ENCODE results near the gene CAMK1D.

The CAMK1D gene

DNA sequence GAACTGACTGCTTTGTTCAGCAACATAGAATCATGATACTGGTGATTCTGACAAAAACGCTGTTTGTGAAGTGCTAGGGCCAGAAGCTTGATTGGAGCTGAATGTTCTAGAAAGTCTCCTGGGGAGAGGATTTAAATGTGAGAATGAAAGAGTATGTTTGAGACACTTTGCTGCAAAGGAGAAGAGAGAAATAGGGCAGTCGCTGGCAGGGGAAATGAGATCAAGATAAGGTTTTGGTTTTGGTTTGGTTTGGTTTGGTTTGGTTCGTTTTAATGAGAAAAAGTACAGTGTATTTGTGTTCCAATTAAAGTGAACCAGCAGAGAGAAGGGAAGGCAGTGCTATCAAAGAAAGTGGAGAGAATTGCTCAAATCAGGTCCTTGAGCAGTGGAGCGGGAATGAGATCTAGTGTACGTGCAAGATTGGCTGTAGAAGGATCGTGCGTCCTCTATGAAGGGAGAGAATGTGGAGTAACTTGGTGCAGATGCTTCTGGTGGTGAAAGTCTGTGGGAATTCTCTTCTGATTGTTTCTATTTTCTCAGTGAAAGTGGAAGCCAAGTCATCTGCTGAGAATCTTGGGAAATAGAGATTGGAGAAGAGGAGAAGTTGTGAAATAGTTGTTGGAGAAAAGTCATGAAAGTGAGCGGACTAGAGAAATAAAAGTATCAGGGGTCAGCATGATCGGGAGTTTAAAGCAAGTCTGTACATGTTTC lies 381.6 kb downstream of the CAMK1D start:
- ChIA-PET POLR2A (no interaction called here), CTCF (interaction anchor here (0.7 to 1.3 kb wide), 3 partner anchors 51 to 352 kb away, joined by 3 to 5 read pairs (median 3); no protein-coding TSS in a partner anchor)
- no peak overlapping the region for H3K27ac ChIP-seq (ENCODE audit: extremely low read depth, low read depth, low read length)
- no peaks in the 10 kb centered on the region for H3K4me1 ChIP-seq (ENCODE audit: control insufficient read depth, insufficient read depth, low read length)
- no peaks in the 10 kb centered on the region for H3K36me3 ChIP-seq (ENCODE audit: control insufficient read depth in 2 of 2, insufficient read depth in 1 of 2, low read length in 2 of 2)
- TF ChIP-seq ZBTB21 (tag by site-specific recombination; IDR thresholded peaks at IDR 0.05): no peak
- TF ChIP-seq PRDM1 (tag by site-specific recombination; IDR thresholded peaks at IDR 0.05): peak; percentile 79
- TF ChIP-seq ZFP69B (tag by site-specific recombination; IDR thresholded peaks at IDR 0.05): no peak
- no peaks in the 10 kb centered on the region for H3K9me3 ChIP-seq (ENCODE audit: control insufficient read depth, insufficient read depth, low read depth, low read length)
- no peak overlapping the region for H3K4me3 ChIP-seq (ENCODE audit: low read depth, low read length)

DNA sequence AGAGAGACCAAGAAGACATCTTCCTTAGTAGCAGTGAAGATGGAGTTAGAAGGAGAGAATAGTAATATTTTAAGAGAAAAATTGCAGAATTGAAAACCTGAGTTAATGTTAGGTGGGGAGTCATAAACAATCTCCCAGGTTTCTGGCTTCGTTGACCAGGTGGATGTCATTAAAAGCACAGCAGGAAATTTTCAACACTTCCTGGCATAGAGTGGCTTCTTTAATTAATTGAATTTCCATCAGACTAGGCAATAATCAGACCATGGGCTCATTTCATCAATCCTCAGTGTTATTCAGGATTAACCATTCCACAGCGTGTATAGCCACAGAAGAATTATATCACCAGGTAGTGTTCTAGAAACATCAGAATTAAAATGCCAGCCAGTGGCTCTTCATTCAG lies 383.9 kb downstream of the CAMK1D start:
- ChIA-PET CTCF (no interaction called here), POLR2A (no interaction called here)
- TF ChIP-seq ZNF555 (tag by site-specific recombination; conservative IDR thresholded peaks at IDR 0.05): no peak
- TF ChIP-seq, protein P1, sequence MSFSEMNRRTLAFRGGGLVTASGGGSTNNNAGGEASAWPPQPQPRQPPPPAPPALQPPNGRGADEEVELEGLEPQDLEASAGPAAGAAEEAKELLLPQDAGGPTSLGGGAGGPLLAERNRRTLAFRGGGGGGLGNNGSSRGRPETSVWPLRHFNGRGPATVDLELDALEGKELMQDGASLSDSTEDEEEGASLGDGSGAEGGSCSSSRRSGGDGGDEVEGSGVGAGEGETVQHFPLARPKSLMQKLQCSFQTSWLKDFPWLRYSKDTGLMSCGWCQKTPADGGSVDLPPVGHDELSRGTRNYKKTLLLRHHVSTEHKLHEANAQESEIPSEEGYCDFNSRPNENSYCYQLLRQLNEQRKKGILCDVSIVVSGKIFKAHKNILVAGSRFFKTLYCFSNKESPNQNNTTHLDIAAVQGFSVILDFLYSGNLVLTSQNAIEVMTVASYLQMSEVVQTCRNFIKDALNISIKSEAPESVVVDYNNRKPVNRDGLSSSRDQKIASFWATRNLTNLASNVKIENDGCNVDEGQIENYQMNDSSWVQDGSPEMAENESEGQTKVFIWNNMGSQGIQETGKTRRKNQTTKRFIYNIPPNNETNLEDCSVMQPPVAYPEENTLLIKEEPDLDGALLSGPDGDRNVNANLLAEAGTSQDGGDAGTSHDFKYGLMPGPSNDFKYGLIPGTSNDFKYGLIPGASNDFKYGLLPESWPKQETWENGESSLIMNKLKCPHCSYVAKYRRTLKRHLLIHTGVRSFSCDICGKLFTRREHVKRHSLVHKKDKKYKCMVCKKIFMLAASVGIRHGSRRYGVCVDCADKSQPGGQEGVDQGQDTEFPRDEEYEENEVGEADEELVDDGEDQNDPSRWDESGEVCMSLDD (tag by site-specific recombination; IDR thresholded peaks at IDR 0.05): no peak
- no peak for TF ChIP-seq REPIN1 (tag by site-specific recombination; IDR thresholded peaks at IDR 0.05; ENCODE audit: low read depth)
- TF ChIP-seq ZNF324 (tag by site-specific recombination; IDR thresholded peaks at IDR 0.05): no peak
- no peak for TF ChIP-seq ZNF747 (tag by site-specific recombination; IDR thresholded peaks at IDR 0.05)
- no peak for TF ChIP-seq ZNF16 (tag by site-specific recombination; IDR thresholded peaks at IDR 0.05; ENCODE audit: low read depth)
- TF ChIP-seq, protein P2, sequence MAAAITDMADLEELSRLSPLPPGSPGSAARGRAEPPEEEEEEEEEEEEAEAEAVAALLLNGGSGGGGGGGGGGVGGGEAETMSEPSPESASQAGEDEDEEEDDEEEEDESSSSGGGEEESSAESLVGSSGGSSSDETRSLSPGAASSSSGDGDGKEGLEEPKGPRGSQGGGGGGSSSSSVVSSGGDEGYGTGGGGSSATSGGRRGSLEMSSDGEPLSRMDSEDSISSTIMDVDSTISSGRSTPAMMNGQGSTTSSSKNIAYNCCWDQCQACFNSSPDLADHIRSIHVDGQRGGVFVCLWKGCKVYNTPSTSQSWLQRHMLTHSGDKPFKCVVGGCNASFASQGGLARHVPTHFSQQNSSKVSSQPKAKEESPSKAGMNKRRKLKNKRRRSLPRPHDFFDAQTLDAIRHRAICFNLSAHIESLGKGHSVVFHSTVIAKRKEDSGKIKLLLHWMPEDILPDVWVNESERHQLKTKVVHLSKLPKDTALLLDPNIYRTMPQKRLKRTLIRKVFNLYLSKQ (tag by site-specific recombination; IDR thresholded peaks at IDR 0.05; ENCODE audit: borderline replicate concordance): no peak
- TF ChIP-seq, protein P3, sequence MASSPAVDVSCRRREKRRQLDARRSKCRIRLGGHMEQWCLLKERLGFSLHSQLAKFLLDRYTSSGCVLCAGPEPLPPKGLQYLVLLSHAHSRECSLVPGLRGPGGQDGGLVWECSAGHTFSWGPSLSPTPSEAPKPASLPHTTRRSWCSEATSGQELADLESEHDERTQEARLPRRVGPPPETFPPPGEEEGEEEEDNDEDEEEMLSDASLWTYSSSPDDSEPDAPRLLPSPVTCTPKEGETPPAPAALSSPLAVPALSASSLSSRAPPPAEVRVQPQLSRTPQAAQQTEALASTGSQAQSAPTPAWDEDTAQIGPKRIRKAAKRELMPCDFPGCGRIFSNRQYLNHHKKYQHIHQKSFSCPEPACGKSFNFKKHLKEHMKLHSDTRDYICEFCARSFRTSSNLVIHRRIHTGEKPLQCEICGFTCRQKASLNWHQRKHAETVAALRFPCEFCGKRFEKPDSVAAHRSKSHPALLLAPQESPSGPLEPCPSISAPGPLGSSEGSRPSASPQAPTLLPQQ (tag by site-specific recombination; IDR thresholded peaks at IDR 0.05): no peak
- TF ChIP-seq, protein P4, sequence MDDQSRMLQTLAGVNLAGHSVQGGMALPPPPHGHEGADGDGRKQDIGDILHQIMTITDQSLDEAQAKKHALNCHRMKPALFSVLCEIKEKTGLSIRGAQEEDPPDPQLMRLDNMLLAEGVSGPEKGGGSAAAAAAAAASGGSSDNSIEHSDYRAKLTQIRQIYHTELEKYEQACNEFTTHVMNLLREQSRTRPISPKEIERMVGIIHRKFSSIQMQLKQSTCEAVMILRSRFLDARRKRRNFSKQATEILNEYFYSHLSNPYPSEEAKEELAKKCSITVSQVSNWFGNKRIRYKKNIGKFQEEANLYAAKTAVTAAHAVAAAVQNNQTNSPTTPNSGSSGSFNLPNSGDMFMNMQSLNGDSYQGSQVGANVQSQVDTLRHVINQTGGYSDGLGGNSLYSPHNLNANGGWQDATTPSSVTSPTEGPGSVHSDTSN (CRISPR knock-in tag; IDR thresholded peaks at IDR 0.05): no peak
- TF ChIP-seq ZIC2 (tag by site-specific recombination; IDR thresholded peaks at IDR 0.05): no peak
- no peak for TF ChIP-seq ZNF626 (tag by site-specific recombination; IDR thresholded peaks at IDR 0.05)
- TF ChIP-seq ZSCAN23 (tag by site-specific recombination; IDR thresholded peaks at IDR 0.05): no peak
- TF ChIP-seq, protein P5, sequence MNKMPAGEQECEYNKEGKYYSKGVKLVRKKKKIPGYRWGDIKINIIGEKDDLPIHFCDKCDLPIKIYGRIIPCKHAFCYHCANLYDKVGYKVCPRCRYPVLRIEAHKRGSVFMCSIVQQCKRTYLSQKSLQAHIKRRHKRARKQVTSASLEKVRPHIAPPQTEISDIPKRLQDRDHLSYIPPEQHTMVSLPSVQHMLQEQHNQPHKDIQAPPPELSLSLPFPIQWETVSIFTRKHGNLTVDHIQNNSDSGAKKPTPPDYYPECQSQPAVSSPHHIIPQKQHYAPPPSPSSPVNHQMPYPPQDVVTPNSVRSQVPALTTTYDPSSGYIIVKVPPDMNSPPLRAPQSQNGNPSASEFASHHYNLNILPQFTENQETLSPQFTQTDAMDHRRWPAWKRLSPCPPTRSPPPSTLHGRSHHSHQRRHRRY (tag by site-specific recombination; IDR thresholded peaks at IDR 0.05): no peak
- TF ChIP-seq ZNF791 (tag by site-specific recombination; IDR thresholded peaks at IDR 0.05): no peak
- no peak for TF ChIP-seq ZNF660 (tag by site-specific recombination; IDR thresholded peaks at IDR 0.05)
- Histone ChIP-seq H3K36me3 (ENCODE audit: control insufficient read depth in 2 of 2, insufficient read depth in 1 of 2, low read length in 2 of 2) (no peaks in the 10 kb centered on the region), H3K4me3 (ENCODE audit: low read depth, low read length) (no peak overlapping the region), H3K9me3 (ENCODE audit: control insufficient read depth, insufficient read depth, low read depth, low read length) (no peaks in the 10 kb centered on the region), H3K4me1 (ENCODE audit: control insufficient read depth, insufficient read depth, low read length) (no peaks in the 10 kb centered on the region), H3K27ac (ENCODE audit: extremely low read depth, low read depth, low read length) (no peak overlapping the region)

Measured in HEK293 (cell line).